Liver (tissue), 9 donors: Measurements from ENCODE around the gene NDUFAF8. TPM values are rescaled to one million over a fixed set of nuclear protein-coding genes. Genes with fewer than 3 reads are reported as not detected.

Source experiments
- DNase-seq: peaks from one replicate; pipeline ENCODE4 v3.0.0-alpha.2; 2017; ENCODE audit warnings: low spot score
- H3K27ac ChIP-seq, 2 donors: one replicate each; pipeline ENCODE4 v1.7.0; 2013; ENCODE audit warnings: inconsistent platforms in 2 of 2, low read length in 2 of 2, control low read depth in 1 of 2, low read depth in 1 of 2, mild to moderate bottlenecking in 1 of 2
- H3K27me3 ChIP-seq, 4 donors: one replicate each; pipeline versions ENCODE4 v1.6.1 to v1.7.0; 2013; ENCODE audit warnings: low read length in 3 of 4, inconsistent platforms in 1 of 4, mild to moderate bottlenecking in 1 of 4, moderate library complexity in 1 of 4; ENCODE audit not compliant: control insufficient read depth in 4 of 4, insufficient read depth in 4 of 4
- H3K36me3 ChIP-seq, 4 donors: one replicate each; pipeline versions ENCODE4 v1.6.1 to v1.7.0; 2013; ENCODE audit warnings: low read length in 3 of 4, mild to moderate bottlenecking in 3 of 4, low read depth in 1 of 4, moderate library complexity in 1 of 4; ENCODE audit not compliant: control insufficient read depth in 4 of 4, insufficient read depth in 3 of 4
- H3K4me1 ChIP-seq, 4 donors: one replicate each; pipeline versions ENCODE4 v1.6.1 to v1.7.0; 2013; ENCODE audit warnings: low read length in 3 of 4, mild to moderate bottlenecking in 3 of 4, moderate library complexity in 1 of 4; ENCODE audit not compliant: control insufficient read depth in 4 of 4, insufficient read depth in 4 of 4
- H3K4me3 ChIP-seq, 3 donors: one replicate each; pipeline versions ENCODE4 v1.6.1 to v1.7.0; 2013; ENCODE audit warnings: low read length in 3 of 3, control low read depth in 1 of 3, low read depth in 1 of 3, mild to moderate bottlenecking in 1 of 3
- H3K9ac ChIP-seq, 2 donors: one replicate each; pipeline ENCODE4 v1.7.0; 2013; ENCODE audit warnings: low read length in 2 of 2, mild to moderate bottlenecking in 2 of 2, moderate library complexity in 2 of 2, control low read depth in 1 of 2, low read depth in 1 of 2
- H3K9me3 ChIP-seq, 4 donors: one replicate each; pipeline versions ENCODE4 v1.6.1 to v1.7.0; 2013; ENCODE audit warnings: low read length in 3 of 4; ENCODE audit not compliant: control insufficient read depth in 4 of 4
- FOXA2 ChIP-seq: IDR thresholded peaks from 2 replicates; pipeline ENCODE4 v1.6.1; 2016; ENCODE audit warnings: antibody characterized with exemption
- GABPA ChIP-seq, 2 donors: IDR thresholded peaks in 1 of 2; conservative IDR thresholded peaks in 1 of 2; 2 replicates each; pipeline ENCODE4 v1.6.1; 2016; ENCODE audit warnings: antibody characterized with exemption in 2 of 2, mild to moderate bottlenecking in 1 of 2, moderate library complexity in 1 of 2
- HNF4A ChIP-seq, 2 donors: conservative IDR thresholded peaks; 2 replicates each; pipeline ENCODE4 v1.6.1; 2016; ENCODE audit warnings: antibody characterized with exemption in 2 of 2, mild to moderate bottlenecking in 2 of 2
- HNF4G ChIP-seq: IDR thresholded peaks from 2 replicates; pipeline ENCODE4 v1.6.1; 2016; ENCODE audit warnings: antibody characterized with exemption
- RAD21 ChIP-seq, 2 donors: IDR thresholded peaks; 2 replicates each; pipeline ENCODE4 v1.6.1; 2016; ENCODE audit warnings: antibody characterized with exemption in 2 of 2, mild to moderate bottlenecking in 2 of 2
- REST ChIP-seq: IDR thresholded peaks from 2 replicates; pipeline ENCODE4 v1.6.1; 2016; ENCODE audit warnings: antibody characterized with exemption, mild to moderate bottlenecking
- RXRA ChIP-seq, 2 donors: IDR thresholded peaks; 2 replicates each; pipeline ENCODE4 v1.6.1; 2017 to 2018; ENCODE audit warnings: antibody characterized with exemption in 2 of 2, mild to moderate bottlenecking in 1 of 2
- YY1 ChIP-seq: IDR thresholded peaks from 2 replicates; pipeline ENCODE4 v1.6.1; 2016; ENCODE audit warnings: antibody characterized with exemption, mild to moderate bottlenecking
- ZBTB33 ChIP-seq: IDR thresholded peaks from 2 replicates; pipeline ENCODE4 v1.6.1; 2016; ENCODE audit warnings: antibody characterized with exemption
- WGBS: extraction: QIAGEN DNeasy Blood & Tissue Kit; methylation state at CpG from one replicate; pipeline ENCODE4 v1.1.7; 2013; 5-methylcytosine and 5-hydroxymethylcytosine counted together
- polyA plus RNA-seq, 2 donors: library from polyadenylated mRNA; stranded (reverse) in 1 of 2; unstranded in 1 of 2; fragments of 200-250 nt in 1 of 2; fragments of >200 nt in 1 of 2; fragmentation: Nextera tagmentation in 1 of 2; extraction: Ambion mirVana in 1 of 2; gene quantifications; one replicate each; pipeline versions ENCODE4 v1.2.1 to v1.2.3, GENCODE V29; 2013 to 2015
- total RNA-seq, 2 donors: library from RNA; depleted of rRNA; stranded (reverse); fragments of >200 nt; gene quantifications; one replicate each; pipeline ENCODE4 v1.2.3, GENCODE V29; 2014
- donor health status: healthy.
- donor health status: healthy.
- donor health status: healthy.
- donor health status: healthy.
- donor health status: healthy.

The NDUFAF8 gene
- total and polyA plus RNA-seq, 4 donors, result 8.3 to 67.4 (median 15.5) TPM

- TF ChIP-seq REST (no peak), RAD21 (IDR thresholded peaks at IDR 0.05) (no peak)
These were observed 6.4 kb upstream of the NDUFAF8 start (continued) for GRCh38 chr17:81232616-81233241.

GRCh38 chr17:81233316-81233715 is 5.8 kb upstream of the NDUFAF8 start:
- no peaks in the 10 kb centered on the region for H3K9me3 ChIP-seq
- H3K27me3 ChIP-seq, result no peaks in the 10 kb centered on the region
- peaks cover 3 to 23% (median 15%) of the 10 kb centered on the region in 4 donors for H3K4me1 ChIP-seq
- no peak overlapping the region for H3K4me3 ChIP-seq
- no peak overlapping the region for H3K27ac ChIP-seq
- DNase-seq, result no peak
- H3K36me3 ChIP-seq, result peaks cover 5 to 33% (median 13%) of the 10 kb centered on the region in 4 donors
- no peak overlapping the region for H3K9ac ChIP-seq
- TF ChIP-seq HNF4A (conservative IDR thresholded peaks at IDR 0.05) (no peak), FOXA2 (no peak), RAD21 (IDR thresholded peaks at IDR 0.05) (no peak), ZBTB33 (no peak), HNF4G (no peak), REST (no peak), YY1 (no peak), GABPA (IDR thresholded peaks at IDR 0.05 in 1 of 2, conservative IDR thresholded peaks at IDR 0.05 in 1 of 2) (no peak), RXRA (IDR thresholded peaks at IDR 0.05) (no peak)
- WGBS, result 95% methylated on average over 17 of the region's 17 CpGs
